Lung (tissue), 12 donors: ENCODE data around the gene NIPA2. TPM values are rescaled to one million over a fixed set of nuclear protein-coding genes. Genes with fewer than 3 reads are reported as not detected.

Source experiments
- ATAC-seq: fragments of 200-7000 bp; cut with Tn5 transposase; one replicate; pipeline ENCODE4 v1.9.1; 2020; ENCODE audit warnings: moderate number of reproducible peaks; ENCODE audit not compliant: insufficient read depth, low FRiP score
- DNase-seq, 3 donors: peaks; one replicate each; pipeline ENCODE4 v3.0.0-alpha.2; 2013 to 2017
- H3K27ac ChIP-seq, 2 donors: one replicate each; pipeline ENCODE4 v1.5.1; 2013; ENCODE audit warnings: mild to moderate bottlenecking in 2 of 2, moderate library complexity in 2 of 2, control low read depth in 1 of 2, inconsistent platforms in 1 of 2, low read depth in 1 of 2, low read length in 1 of 2
- H3K27me3 ChIP-seq, 3 donors: one replicate each; pipeline ENCODE4 v1.5.1; 2013; ENCODE audit warnings: low read length in 2 of 3; ENCODE audit not compliant: control insufficient read depth in 3 of 3, insufficient read depth in 3 of 3
- H3K36me3 ChIP-seq, 4 donors: one replicate each; pipeline ENCODE4 v1.5.1; 2013; ENCODE audit warnings: low read length in 4 of 4, mild to moderate bottlenecking in 1 of 4, moderate library complexity in 1 of 4; ENCODE audit not compliant: control insufficient read depth in 4 of 4, insufficient read depth in 4 of 4
- H3K4me1 ChIP-seq, 5 donors: one replicate each; pipeline ENCODE4 v1.5.1; 2013; ENCODE audit warnings: low read length in 5 of 5, mild to moderate bottlenecking in 2 of 5, moderate library complexity in 1 of 5; ENCODE audit not compliant: control insufficient read depth in 5 of 5, insufficient read depth in 5 of 5
- H3K4me3 ChIP-seq: one replicate; pipeline ENCODE4 v1.5.1; 2013; ENCODE audit warnings: mild to moderate bottlenecking, control low read depth, moderate library complexity
- H3K9ac ChIP-seq, 2 donors: one replicate each; pipeline ENCODE4 v1.5.1; 2013; ENCODE audit warnings: low read length in 2 of 2, control low read depth in 1 of 2; ENCODE audit not compliant: insufficient read depth in 1 of 2
- H3K9me3 ChIP-seq, 4 donors: one replicate each; pipeline ENCODE4 v1.5.1; 2013; ENCODE audit warnings: low read length in 3 of 4, mild to moderate bottlenecking in 1 of 4, moderate library complexity in 1 of 4; ENCODE audit not compliant: control insufficient read depth in 4 of 4, insufficient read depth in 3 of 4
- CTCF ChIP-seq: IDR thresholded peaks from 2 replicates; pipeline ENCODE4 v1.5.1; 2012; ENCODE audit warnings: mild to moderate bottlenecking; ENCODE audit errors: control extremely low read depth, extremely low read depth
- WGBS, 2 donors: extraction: QIAGEN DNeasy Blood & Tissue Kit; methylation state at CpG; one replicate each; pipeline ENCODE4 v1.1.7; 2013; 5-methylcytosine and 5-hydroxymethylcytosine counted together
- polyA plus RNA-seq, 2 donors: library from polyadenylated mRNA; stranded (reverse); fragments of 200-250 nt; gene quantifications; one replicate each; pipeline ENCODE4 v1.2.1, GENCODE V29; 2013
- total RNA-seq, 2 donors: library from RNA; depleted of rRNA in 1 of 2; stranded (reverse); fragments of >200 nt in 1 of 2; gene quantifications; one replicate each; pipeline ENCODE4 v1.2.1, GENCODE V29; 2014 to 2021
- donor health status: control.
- donor health status: control.
- donor health status: Bipolar disorder and iron deficiency.
- donor health status: healthy.
- donor health status: DM: yes; HTN: yes; CAD: no.

Gene NIPA2
- total and polyA plus RNA-seq, 4 donors, result 12.5 to 53.7 (median 42.5) TPM

- WGBS, 2 donors, result 95% methylated on average over 6 of the region's 6 CpGs
- H3K27ac ChIP-seq, result no peak overlapping the region
- H3K9me3 ChIP-seq, result no peaks in the 10 kb centered on the region
- H3K4me3 ChIP-seq, result no peak overlapping the region
- peaks cover 5 to 19% (median 9%) of the 10 kb centered on the region in 4 donors for H3K36me3 ChIP-seq
- H3K9ac ChIP-seq, result no peak overlapping the region
- no peaks in the 10 kb centered on the region for H3K27me3 ChIP-seq
- TF ChIP-seq CTCF, result no peak
- peaks cover 0 to 7% (median 2%) of the 10 kb centered on the region in 5 donors for H3K4me1 ChIP-seq
- DNase-seq, result no peak
- no peak for ATAC-seq
Observed at GRCh38 chr15:22846073-22846472, 7.6 kb downstream of the NIPA2 start.

- Histone ChIP-seq H3K4me3 (no peak overlapping the region), H3K9ac (no peak overlapping the region), H3K36me3 (peaks cover 15 to 24% (median 19%) of the 10 kb centered on the region in 4 donors), H3K27ac (no peak overlapping the region), H3K9me3 (no peaks in the 10 kb centered on the region), H3K27me3 (no peaks in the 10 kb centered on the region), H3K4me1 (peaks cover 0 to 2% (median 0%) of the 10 kb centered on the region in 5 donors)
- no peak for DNase-seq
- TF ChIP-seq CTCF, result no peak
- no peak for ATAC-seq
- WGBS, 2 donors, result 82 to 84% methylated on average over 3 of the region's 3 CpGs
Observed at GRCh38 chr15:22850055-22850454, 11.6 kb downstream of the NIPA2 start.

- H3K4me3 ChIP-seq, result no peak overlapping the region
- ATAC-seq, result no peak
- 87 to 90% methylated on average over 4 of the region's 4 CpGs for WGBS, 2 donors
- TF ChIP-seq CTCF, result no peak
- H3K4me1 ChIP-seq, result no peaks in the 10 kb centered on the region
- H3K36me3 ChIP-seq, result peaks cover 19 to 27% (median 22%) of the 10 kb centered on the region in 4 donors
- no peaks in the 10 kb centered on the region for H3K9me3 ChIP-seq
- H3K27me3 ChIP-seq, result no peaks in the 10 kb centered on the region
- no peak overlapping the region for H3K27ac ChIP-seq
- no peak for DNase-seq
- H3K9ac ChIP-seq, result no peak overlapping the region
Observed at GRCh38 chr15:22851513-22851912, 13.0 kb downstream of the NIPA2 start.

- Histone ChIP-seq H3K27me3 (no peaks in the 10 kb centered on the region), H3K9me3 (no peaks in the 10 kb centered on the region), H3K9ac (no peak overlapping the region), H3K27ac (no peak overlapping the region), H3K4me3 (no peak overlapping the region), H3K4me1 (no peaks in the 10 kb centered on the region), H3K36me3 (peaks cover 22 to 26% (median 22%) of the 10 kb centered on the region in 4 donors)
- DNase-seq, result no peak
- no peak for ATAC-seq
- 69 to 80% methylated on average over 4 of the region's 4 CpGs for WGBS, 2 donors
- no peak for TF ChIP-seq CTCF
Observed at GRCh38 chr15:22855791-22856190, 17.3 kb downstream of the NIPA2 start.
